HL-60 (cell line): ENCODE measurements around the gene ROBO1.

Source experiments
- DNase-seq, 2 experiments: peaks; one replicate each; pipeline ENCODE4 v3.0.0-alpha.2; 2010 to 2020; ENCODE audit warnings: low read depth in 1 of 2, low spot score in 1 of 2
- H3K27ac ChIP-seq: fragments of 250-450 bp; sonication (Bioruptor Pico); replicated peaks from 2 replicates; pipeline ENCODE4 v1.5.1; 2020; ENCODE audit warnings: mild to moderate bottlenecking, moderate library complexity
- H3K27me3 ChIP-seq: fragments of 250-450 bp; sonication (Bioruptor Pico); 2 replicates; pipeline ENCODE4 v1.5.1; 2021; ENCODE audit warnings: mild to moderate bottlenecking, moderate library complexity; ENCODE audit not compliant: insufficient read depth, poor library complexity, severe bottlenecking
- H3K4me3 ChIP-seq: replicated peaks from 2 replicates; pipeline ENCODE4 v1.5.1; 2011; ENCODE audit warnings: mild to moderate bottlenecking, control low read depth, low read length; ENCODE audit not compliant: insufficient read depth
- GABPA ChIP-seq: IDR thresholded peaks from 2 replicates; pipeline ENCODE4 v1.6.1; 2012; ENCODE audit warnings: low read depth
- POLR2AphosphoS5 ChIP-seq: IDR thresholded peaks from 2 replicates; pipeline ENCODE4 v1.6.1; 2012; ENCODE audit warnings: low read depth
- SPI1 ChIP-seq: IDR thresholded peaks from 2 replicates; pipeline ENCODE4 v1.6.1; 2012; ENCODE audit warnings: low read depth, mild to moderate bottlenecking, borderline replicate concordance
- TF ChIP-seq, protein P1 (sequence below): IDR thresholded peaks from one replicate; pipeline ENCODE4 v1.5.1; 2011; ENCODE audit warnings: low read length, control low read depth, inconsistent platforms; ENCODE audit not compliant: insufficient read depth
- TF ChIP-seq, protein P2 (sequence below): IDR thresholded peaks from 2 replicates; pipeline ENCODE4 v1.6.1; 2012; ENCODE audit warnings: low read depth; ENCODE audit not compliant: insufficient replicate concordance

Gene ROBO1

DNA sequence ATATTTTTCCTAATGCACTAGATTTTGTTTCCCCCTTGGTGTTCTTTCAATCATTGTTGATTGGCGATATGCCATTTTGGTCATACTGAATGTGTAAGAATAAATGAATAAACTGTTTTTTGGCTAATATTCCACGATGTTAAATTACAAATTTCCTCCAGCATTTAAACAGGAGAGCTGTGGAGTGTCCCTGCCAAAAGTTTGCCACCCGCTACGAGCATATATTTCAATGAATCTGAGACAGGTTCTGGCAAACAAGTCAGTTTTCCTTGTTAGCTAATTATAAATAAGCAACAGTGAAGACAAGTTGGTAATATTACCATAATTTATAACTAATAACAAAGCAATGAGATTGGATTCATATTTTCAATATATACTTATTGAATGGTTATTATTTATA lies 777.6 kb downstream of the ROBO1 start:
- DNase-seq, result no peak
- H3K4me3 ChIP-seq, result no peak overlapping the region
- no peak overlapping the region for H3K27ac ChIP-seq
- H3K27me3 ChIP-seq, result no peaks in the 10 kb centered on the region
- no peak for TF ChIP-seq POLR2AphosphoS5
- TF ChIP-seq, protein P1, sequence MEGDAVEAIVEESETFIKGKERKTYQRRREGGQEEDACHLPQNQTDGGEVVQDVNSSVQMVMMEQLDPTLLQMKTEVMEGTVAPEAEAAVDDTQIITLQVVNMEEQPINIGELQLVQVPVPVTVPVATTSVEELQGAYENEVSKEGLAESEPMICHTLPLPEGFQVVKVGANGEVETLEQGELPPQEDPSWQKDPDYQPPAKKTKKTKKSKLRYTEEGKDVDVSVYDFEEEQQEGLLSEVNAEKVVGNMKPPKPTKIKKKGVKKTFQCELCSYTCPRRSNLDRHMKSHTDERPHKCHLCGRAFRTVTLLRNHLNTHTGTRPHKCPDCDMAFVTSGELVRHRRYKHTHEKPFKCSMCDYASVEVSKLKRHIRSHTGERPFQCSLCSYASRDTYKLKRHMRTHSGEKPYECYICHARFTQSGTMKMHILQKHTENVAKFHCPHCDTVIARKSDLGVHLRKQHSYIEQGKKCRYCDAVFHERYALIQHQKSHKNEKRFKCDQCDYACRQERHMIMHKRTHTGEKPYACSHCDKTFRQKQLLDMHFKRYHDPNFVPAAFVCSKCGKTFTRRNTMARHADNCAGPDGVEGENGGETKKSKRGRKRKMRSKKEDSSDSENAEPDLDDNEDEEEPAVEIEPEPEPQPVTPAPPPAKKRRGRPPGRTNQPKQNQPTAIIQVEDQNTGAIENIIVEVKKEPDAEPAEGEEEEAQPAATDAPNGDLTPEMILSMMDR, result no peak
- no peak for TF ChIP-seq GABPA

DNA sequence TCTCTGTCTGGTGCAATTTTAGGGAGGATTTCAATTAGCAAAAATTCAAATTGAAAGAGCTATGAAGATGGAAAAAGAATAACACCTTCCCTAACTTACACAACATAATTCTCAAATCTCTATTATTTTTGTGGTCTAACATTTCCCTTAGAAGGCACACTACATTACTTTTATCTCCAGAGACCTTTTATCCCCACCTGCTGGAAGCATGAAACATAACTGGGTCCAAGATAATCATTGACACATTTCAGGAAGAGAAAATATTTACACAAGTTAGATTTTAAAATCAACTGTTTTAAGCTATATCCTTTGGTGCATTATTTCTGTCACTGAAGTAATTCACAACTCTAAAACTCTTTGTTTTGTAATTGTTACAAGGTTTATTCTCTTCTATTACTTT lies 779.5 kb downstream of the ROBO1 start:
- Histone ChIP-seq H3K4me3 (no peak overlapping the region), H3K27me3 (no peaks in the 10 kb centered on the region), H3K27ac (no peak overlapping the region)
- TF ChIP-seq POLR2AphosphoS5, result no peak
- TF ChIP-seq, protein P2, sequence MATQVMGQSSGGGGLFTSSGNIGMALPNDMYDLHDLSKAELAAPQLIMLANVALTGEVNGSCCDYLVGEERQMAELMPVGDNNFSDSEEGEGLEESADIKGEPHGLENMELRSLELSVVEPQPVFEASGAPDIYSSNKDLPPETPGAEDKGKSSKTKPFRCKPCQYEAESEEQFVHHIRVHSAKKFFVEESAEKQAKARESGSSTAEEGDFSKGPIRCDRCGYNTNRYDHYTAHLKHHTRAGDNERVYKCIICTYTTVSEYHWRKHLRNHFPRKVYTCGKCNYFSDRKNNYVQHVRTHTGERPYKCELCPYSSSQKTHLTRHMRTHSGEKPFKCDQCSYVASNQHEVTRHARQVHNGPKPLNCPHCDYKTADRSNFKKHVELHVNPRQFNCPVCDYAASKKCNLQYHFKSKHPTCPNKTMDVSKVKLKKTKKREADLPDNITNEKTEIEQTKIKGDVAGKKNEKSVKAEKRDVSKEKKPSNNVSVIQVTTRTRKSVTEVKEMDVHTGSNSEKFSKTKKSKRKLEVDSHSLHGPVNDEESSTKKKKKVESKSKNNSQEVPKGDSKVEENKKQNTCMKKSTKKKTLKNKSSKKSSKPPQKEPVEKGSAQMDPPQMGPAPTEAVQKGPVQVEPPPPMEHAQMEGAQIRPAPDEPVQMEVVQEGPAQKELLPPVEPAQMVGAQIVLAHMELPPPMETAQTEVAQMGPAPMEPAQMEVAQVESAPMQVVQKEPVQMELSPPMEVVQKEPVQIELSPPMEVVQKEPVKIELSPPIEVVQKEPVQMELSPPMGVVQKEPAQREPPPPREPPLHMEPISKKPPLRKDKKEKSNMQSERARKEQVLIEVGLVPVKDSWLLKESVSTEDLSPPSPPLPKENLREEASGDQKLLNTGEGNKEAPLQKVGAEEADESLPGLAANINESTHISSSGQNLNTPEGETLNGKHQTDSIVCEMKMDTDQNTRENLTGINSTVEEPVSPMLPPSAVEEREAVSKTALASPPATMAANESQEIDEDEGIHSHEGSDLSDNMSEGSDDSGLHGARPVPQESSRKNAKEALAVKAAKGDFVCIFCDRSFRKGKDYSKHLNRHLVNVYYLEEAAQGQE, result no peak
- TF ChIP-seq GABPA, result no peak
- TF ChIP-seq SPI1, result no peak
- TF ChIP-seq, protein P1, result no peak
- no peak for DNase-seq

DNA sequence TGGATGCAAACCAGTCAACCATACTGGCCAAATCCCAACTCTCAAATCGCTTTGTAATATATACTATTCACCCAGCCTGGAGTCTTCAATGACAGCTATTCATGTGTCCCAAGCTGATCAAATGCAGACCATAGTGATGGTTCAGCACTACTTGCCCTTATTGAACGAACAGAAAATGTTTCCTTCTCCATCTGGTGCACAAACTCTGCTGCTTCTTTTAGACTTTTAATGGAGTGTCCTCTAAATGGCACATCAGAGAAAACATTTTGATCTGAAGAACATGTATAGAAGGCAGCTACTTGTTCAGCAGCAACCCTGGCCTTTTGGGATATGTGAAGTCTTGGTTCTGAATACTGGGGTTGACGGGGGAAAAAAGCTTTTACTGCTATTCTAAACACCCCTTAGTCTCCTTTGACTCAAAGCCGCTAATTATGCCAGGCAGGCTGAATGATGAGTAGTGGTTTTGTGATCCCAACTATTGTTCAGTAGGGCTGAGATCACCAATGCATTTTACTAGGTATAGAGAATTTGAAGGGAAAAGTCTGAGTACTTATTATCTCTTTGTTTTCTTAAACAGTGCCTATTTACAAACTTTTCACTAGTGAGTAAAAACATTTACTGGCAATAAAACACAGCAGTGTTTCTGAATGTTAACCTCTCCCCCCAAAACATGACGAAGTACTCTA lies 781.2 kb downstream of the ROBO1 start:
- H3K4me3 ChIP-seq, result no peak overlapping the region
- no peaks in the 10 kb centered on the region for H3K27me3 ChIP-seq
- no peak for DNase-seq
- no peak for TF ChIP-seq POLR2AphosphoS5
- TF ChIP-seq SPI1, result no peak
- TF ChIP-seq, protein P1, result no peak
- TF ChIP-seq, protein P2, result no peak
- no peak for TF ChIP-seq GABPA
- H3K27ac ChIP-seq, result no peak overlapping the region

DNA sequence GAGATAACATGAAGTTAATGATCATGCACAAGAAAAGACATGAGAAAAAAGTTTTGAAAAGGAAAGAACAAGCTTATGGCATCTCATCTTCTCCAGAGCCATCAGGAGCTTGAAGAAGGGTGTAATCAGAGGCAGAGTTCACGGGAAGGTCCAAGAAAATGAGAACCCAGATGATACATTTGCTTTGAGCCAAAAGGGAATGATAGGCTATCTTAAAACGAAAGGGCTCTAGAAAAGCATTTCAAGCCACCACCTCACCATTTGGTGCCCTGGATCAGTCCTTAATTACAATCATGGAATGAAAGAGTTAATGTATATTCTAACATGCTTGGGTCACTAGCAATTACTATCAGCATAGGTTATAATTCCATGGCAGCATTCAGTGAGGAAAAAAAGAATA lies 781.8 kb downstream of the ROBO1 start:
- Histone ChIP-seq H3K27me3 (no peaks in the 10 kb centered on the region), H3K27ac (no peak overlapping the region), H3K4me3 (no peak overlapping the region)
- DNase-seq, result no peak
- TF ChIP-seq SPI1 (no peak), GABPA (no peak), POLR2AphosphoS5 (no peak)
- TF ChIP-seq, protein P2, result no peak
- TF ChIP-seq, protein P1, result no peak
